BLaER1 treated with 17β-estradiol and CSF1 and Interleukin-3, amounts not matched to agents 10 nM and 100 nM (cell line): ENCODE data around the gene NACAD.

Experiments
- H3K27ac ChIP-seq, 11 experiments: shearing (Covaris generic); formaldehyde crosslinking; 2 replicates each; pipeline ENCODE4 v1.8.1; 2022
- H3K27me3 ChIP-seq, 11 experiments: shearing (Covaris generic); formaldehyde crosslinking; 2 replicates each; pipeline ENCODE4 v1.8.1; 2022
- H3K36me3 ChIP-seq, 11 experiments: shearing (Covaris generic); formaldehyde crosslinking; 2 replicates each; pipeline ENCODE4 v1.8.1; 2022
- H3K4me1 ChIP-seq, 10 experiments: shearing (Covaris generic); formaldehyde crosslinking; 2 replicates each; pipeline ENCODE4 v1.8.1; 2022
- H3K4me2 ChIP-seq, 11 experiments: shearing (Covaris generic); formaldehyde crosslinking; 2 replicates each; pipeline ENCODE4 v1.8.1; 2022
- H3K4me3 ChIP-seq, 10 experiments: shearing (Covaris generic); formaldehyde crosslinking; 2 replicates each; pipeline ENCODE4 v1.8.1; 2022
- H3K9ac ChIP-seq, 11 experiments: shearing (Covaris generic); formaldehyde crosslinking; 2 replicates each; pipeline ENCODE4 v1.8.1; 2022
- H3K9me3 ChIP-seq, 11 experiments: shearing (Covaris generic); formaldehyde crosslinking; replicated peaks in 1 of 11; 2 replicates each; pipeline ENCODE4 v1.8.1; 2022
- H4K20me1 ChIP-seq, 11 experiments: shearing (Covaris generic); formaldehyde crosslinking; 2 replicates each; pipeline ENCODE4 v1.8.1; 2022
- Cebpa-rat ChIP-seq, 11 experiments: shearing (Covaris generic); IDR thresholded peaks; 2 replicates each; pipeline ENCODE4 v1.8.1; 2022

NACAD gene

GRCh38 chr7:45070254-45070642 lies 18.5 kb downstream of the NACAD start:
- Histone ChIP-seq H3K4me3 (no peak overlapping the region), H3K27ac (no peak overlapping the region; a peak in 1 of 22 replicates), H3K9me3 (no peaks in the 10 kb centered on the region), H3K27me3 (no peaks in the 10 kb centered on the region), H4K20me1 (peaks cover 17 to 100% (median 88%) of the 10 kb centered on the region in 11 experiments; a peak in 19 of 22 replicates), H3K9ac (no peak overlapping the region), H3K4me1 (peaks cover 0 to 28% (median 11%) of the 10 kb centered on the region in 10 experiments; a peak in 12 of 20 replicates), H3K36me3 (peaks cover 96 to 100% (median 100%) of the 10 kb centered on the region in 11 experiments), H3K4me2 (no peak overlapping the region)
- no peak for TF ChIP-seq Cebpa-rat (IDR thresholded peaks at IDR 0.05)

- Histone ChIP-seq H3K9me3 (no peaks in the 10 kb centered on the region), H4K20me1 (peaks cover 13 to 100% (median 88%) of the 10 kb centered on the region in 11 experiments; a peak in 19 of 22 replicates), H3K4me2 (no peak overlapping the region), H3K27me3 (no peaks in the 10 kb centered on the region), H3K4me3 (no peak overlapping the region), H3K36me3 (peaks cover 96 to 100% (median 100%) of the 10 kb centered on the region in 11 experiments), H3K9ac (no peak overlapping the region), H3K4me1 (peaks cover 0 to 28% (median 11%) of the 10 kb centered on the region in 10 experiments; a peak in 12 of 20 replicates), H3K27ac (no peak overlapping the region)
- TF ChIP-seq Cebpa-rat (IDR thresholded peaks at IDR 0.05): no peak
Measured at GRCh38 chr7:45069444-45070253, 19.1 kb downstream of the NACAD start.

GRCh38 chr7:45068236-45069023 lies 20.3 kb downstream of the NACAD start:
- TF ChIP-seq Cebpa-rat (IDR thresholded peaks at IDR 0.05): no peak
- Histone ChIP-seq H4K20me1 (peaks cover 9 to 100% (median 87%) of the 10 kb centered on the region in 11 experiments; a peak in 18 of 22 replicates), H3K27me3 (no peaks in the 10 kb centered on the region), H3K36me3 (peaks cover 96 to 100% (median 100%) of the 10 kb centered on the region in 11 experiments), H3K4me2 (no peak overlapping the region), H3K4me1 (peaks cover 0 to 28% (median 11%) of the 10 kb centered on the region in 10 experiments; a peak in 14 of 20 replicates), H3K9me3 (no peaks in the 10 kb centered on the region), H3K9ac (peak overlapping the region in 1 of 11 experiments; percentile 24; a peak in 1 of 22 replicates), H3K4me3 (no peak overlapping the region), H3K27ac (0 out of 22 replicates have a peak overlapping the region, but pooled peaks of 1 of the 11 experiments have one; percentile 16)

GRCh38 chr7:45067582-45067981 lies 21.2 kb downstream of the NACAD start:
- H3K27me3 ChIP-seq: no peaks in the 10 kb centered on the region
- H3K36me3 ChIP-seq: peaks cover 92 to 100% (median 99%) of the 10 kb centered on the region in 11 experiments

GRCh38 chr7:45066409-45066808 lies 22.4 kb downstream of the NACAD start:
- Histone ChIP-seq H4K20me1 (peaks cover 10 to 100% (median 82%) of the 10 kb centered on the region in 11 experiments; a peak in 19 of 22 replicates), H3K4me2 (no peak overlapping the region), H3K27ac (no peak overlapping the region), H3K4me3 (no peak overlapping the region), H3K9ac (no peak overlapping the region), H3K36me3 (peaks cover 83 to 100% (median 98%) of the 10 kb centered on the region in 11 experiments), H3K9me3 (no peaks in the 10 kb centered on the region), H3K27me3 (no peaks in the 10 kb centered on the region), H3K4me1 (peaks cover 0 to 38% (median 15%) of the 10 kb centered on the region in 10 experiments; a peak in 14 of 20 replicates)
- no peak for TF ChIP-seq Cebpa-rat (IDR thresholded peaks at IDR 0.05)

More at GRCh38 chr7:45067582-45067981, 21.2 kb downstream of the NACAD start:
- Histone ChIP-seq H3K4me1 (peaks cover 0 to 35% (median 15%) of the 10 kb centered on the region in 10 experiments; a peak in 14 of 20 replicates), H3K9ac (no peak overlapping the region), H3K4me3 (no peak overlapping the region), H3K4me2 (no peak overlapping the region), H4K20me1 (peaks cover 9 to 100% (median 83%) of the 10 kb centered on the region in 11 experiments; a peak in 18 of 22 replicates), H3K27ac (no peak overlapping the region), H3K9me3 (no peaks in the 10 kb centered on the region)
- TF ChIP-seq Cebpa-rat (IDR thresholded peaks at IDR 0.05): no peak

- Histone ChIP-seq H3K4me3 (no peak overlapping the region), H3K36me3 (peaks cover 76 to 100% (median 93%) of the 10 kb centered on the region in 11 experiments), H3K4me2 (no peak overlapping the region), H3K9ac (no peak overlapping the region), H3K9me3 (no peaks in the 10 kb centered on the region), H4K20me1 (peaks cover 21 to 100% (median 90%) of the 10 kb centered on the region in 11 experiments; a peak in 20 of 22 replicates), H3K27ac (no peak overlapping the region; a peak in 1 of 22 replicates), H3K27me3 (no peaks in the 10 kb centered on the region), H3K4me1 (peaks cover 0 to 34% (median 13%) of the 10 kb centered on the region in 10 experiments; a peak in 13 of 20 replicates)
- TF ChIP-seq Cebpa-rat (IDR thresholded peaks at IDR 0.05): no peak
Measured at GRCh38 chr7:45065031-45065995, 23.5 kb downstream of the NACAD start.

GRCh38 chr7:45064047-45064725 lies 24.6 kb downstream of the NACAD start:
- no peaks in the 10 kb centered on the region for H3K9me3 ChIP-seq
- H3K36me3 ChIP-seq: peaks cover 71 to 97% (median 86%) of the 10 kb centered on the region in 11 experiments
- no peak overlapping the region for H3K4me3 ChIP-seq
- no peaks in the 10 kb centered on the region for H3K27me3 ChIP-seq
- H3K4me1 ChIP-seq: peaks cover 0 to 34% (median 13%) of the 10 kb centered on the region in 10 experiments; a peak in 13 of 20 replicates
- TF ChIP-seq Cebpa-rat (IDR thresholded peaks at IDR 0.05): no peak
- no peak overlapping the region for H3K9ac ChIP-seq
- no peak overlapping the region for H3K27ac ChIP-seq
- peaks cover 21 to 100% (median 91%) of the 10 kb centered on the region in 11 experiments; a peak in 20 of 22 replicates for H4K20me1 ChIP-seq
- peak overlapping the region in 1 of 11 experiments; percentile 65; a peak in 1 of 22 replicates for H3K4me2 ChIP-seq
